DOHH2 (cell line): ENCODE results near the gene KCP.

ENCODE experiments used
- CTCF ChIP-seq: fragments of 200-600 bp; sonication (generic); IDR thresholded peaks from one replicate; pipeline ENCODE4 v1.5.1; 2014; ENCODE audit warnings: antibody characterized with exemption, mild to moderate bottlenecking, low read depth, low read length; ENCODE audit not compliant: poor library complexity, severe bottlenecking
- EZH2phosphoT487 ChIP-seq: fragments of 200-600 bp; sonication (generic); IDR thresholded peaks from 2 replicates; pipeline ENCODE4 v1.6.1; 2017; ENCODE audit warnings: borderline replicate concordance, mild to moderate bottlenecking, antibody characterized with exemption, low read length, moderate library complexity, mixed read lengths

- TF ChIP-seq CTCF (no peak), EZH2phosphoT487 (no peak)
Observed at GRCh38 chr7:128902761-128903585, 7.5 kb downstream of the KCP start.
